Naive thymus-derived CD4-positive, alpha-beta T cell (primary cell): ENCODE measurements around the gene PADI3. TPM values are rescaled to one million over a fixed set of nuclear protein-coding genes. Genes with fewer than 3 reads are reported as not detected.
A peak's percentile ranks its signal among the peaks of the same experiment; 100 is the strongest.

Experiments used
- ATAC-seq: fragments of 150-1000 bp; cut with Tn5 transposase; 2 replicates; pipeline ENCODE4 v1.10.0; 2021; ENCODE audit warnings: mild to moderate bottlenecking, moderate library complexity
- CTCF ChIA-PET: fragments of 350-600 bp; sonication (Branson Sonifier 250); formaldehyde crosslinking; loops from one replicate; lab custom pipeline; 2021; ENCODE audit warnings: antibody characterized with exemption; lab: Charles Lee
- POLR2A ChIA-PET: fragments of 350-600 bp; sonication (Branson Sonifier 250); formaldehyde crosslinking; loops from one replicate; lab custom pipeline; 2021; ENCODE audit warnings: antibody characterized with exemption, inconsistent platforms; lab: Charles Lee
- DNase-seq, 9 donors: peaks; one replicate each; pipeline versions ENCODE4 v3.0.0 to v3.0.0-alpha.2; 2020 to 2022; ENCODE audit warnings: mixed read lengths in 1 of 9
- H3K27ac ChIP-seq: one replicate; pipeline ENCODE4 v1.7.0; 2013; ENCODE audit warnings: mild to moderate bottlenecking, low read depth, low read length, moderate library complexity
- H3K27me3 ChIP-seq, 2 donors: one replicate each; pipeline ENCODE4 v1.7.0; 2013; ENCODE audit warnings: low read length in 2 of 2, mild to moderate bottlenecking in 2 of 2, moderate library complexity in 2 of 2; ENCODE audit not compliant: control insufficient read depth in 2 of 2, insufficient read depth in 2 of 2
- H3K36me3 ChIP-seq, 3 experiments: 1 replicate in 2 of 3; 2 replicates in 1 of 3; pipeline ENCODE4 v1.7.0; 2013; ENCODE audit warnings: low read length in 3 of 3, mild to moderate bottlenecking in 3 of 3, moderate library complexity in 1 of 3; ENCODE audit not compliant: insufficient read depth in 3 of 3, control insufficient read depth in 2 of 3
- H3K4me1 ChIP-seq, 2 donors: one replicate each; pipeline ENCODE4 v1.7.0; 2013; ENCODE audit warnings: low read length in 2 of 2, mild to moderate bottlenecking in 2 of 2, moderate library complexity in 1 of 2; ENCODE audit not compliant: control insufficient read depth in 2 of 2, insufficient read depth in 2 of 2
- H3K4me3 ChIP-seq: 2 replicates; pipeline ENCODE4 v1.7.0; 2013; ENCODE audit warnings: mild to moderate bottlenecking, low read length
- H3K9me3 ChIP-seq, 3 experiments: 1 replicate in 2 of 3; 2 replicates in 1 of 3; pipeline ENCODE4 v1.7.0; 2013; ENCODE audit warnings: low read length in 3 of 3; ENCODE audit not compliant: control insufficient read depth in 2 of 3
- H3K27ac Mint-ChIP-seq, 9 donors: one replicate each; pipeline ENCODE4 v1.8.0; 2020 to 2022; ENCODE audit warnings: mixed read lengths in 9 of 9, mild to moderate bottlenecking in 8 of 9, moderate library complexity in 5 of 9, inconsistent platforms in 2 of 9
- H3K27me3 Mint-ChIP-seq, 5 donors: one replicate each; pipeline ENCODE4 v1.8.0; 2021 to 2022; ENCODE audit warnings: mixed read lengths in 5 of 5, mild to moderate bottlenecking in 1 of 5
- H3K36me3 Mint-ChIP-seq, 5 donors: one replicate each; pipeline ENCODE4 v1.8.0; 2020 to 2022; ENCODE audit warnings: mixed read lengths in 5 of 5, mild to moderate bottlenecking in 3 of 5, inconsistent platforms in 1 of 5
- H3K4me1 Mint-ChIP-seq, 7 donors: one replicate each; pipeline ENCODE4 v1.8.0; 2020 to 2022; ENCODE audit warnings: mixed read lengths in 7 of 7, mild to moderate bottlenecking in 3 of 7, inconsistent platforms in 1 of 7
- H3K4me3 Mint-ChIP-seq, 10 donors: one replicate each; pipeline ENCODE4 v1.8.0; 2020 to 2022; ENCODE audit warnings: mild to moderate bottlenecking in 10 of 10, mixed read lengths in 10 of 10, moderate library complexity in 6 of 10, inconsistent platforms in 2 of 10
- H3K9me3 Mint-ChIP-seq, 11 donors: one replicate each; pipeline ENCODE4 v1.8.0; 2020 to 2022; ENCODE audit warnings: mixed read lengths in 11 of 11, mild to moderate bottlenecking in 4 of 11, inconsistent platforms in 1 of 11, moderate library complexity in 1 of 11
- intact Hi-C, 2 donors: fragments of 100-400 bp; cut with micrococcal nuclease; formaldehyde crosslinking; loops; one replicate each; pipeline ENCODE4 v1.15.1; 2023
- polyA plus RNA-seq, 2 donors: library from polyadenylated mRNA; unstranded; fragments of 300-500 nt; fragmentation: Illumina TruSeq; gene quantifications; one replicate each; pipeline ENCODE4 v1.2.3, GENCODE V29; 2021
- total RNA-seq, 6 experiments: library from RNA in 5 of 6; stranded (reverse) in 5 of 6; gene quantifications; 1 replicate in 5 of 6; 2 replicates in 1 of 6; pipeline ENCODE4 v1.2.3 and lab custom pipeline; 2021 to 2026

The PADI3 gene
- total and polyA plus RNA-seq, 7 experiments from 2014 or later, result not detected

DNA sequence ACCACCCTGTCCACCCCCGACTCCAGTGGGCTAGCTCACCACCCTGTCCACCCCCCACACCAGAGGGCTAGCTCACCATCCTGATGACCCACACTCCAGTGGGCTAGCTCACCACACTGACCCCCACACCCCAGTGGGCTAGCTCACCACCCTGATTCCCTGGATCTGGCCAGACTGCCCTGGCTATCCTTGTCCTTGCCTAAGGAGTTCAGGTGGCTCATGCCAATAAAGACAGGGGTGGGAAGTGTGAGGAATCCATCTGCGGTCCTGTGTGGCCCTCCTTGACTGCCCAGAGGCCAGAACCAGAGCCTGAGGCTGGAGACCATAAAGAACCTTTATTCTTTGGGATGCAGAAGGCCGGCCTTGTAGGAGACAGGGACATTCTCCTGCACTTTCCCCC lies 40.4 kb upstream of the PADI3 start:
- peaks cover 0 to 2% (median 0%) of the 10 kb centered on the region in 11 donors for H3K9me3 Mint-ChIP-seq
- H3K9me3 ChIP-seq, result no peaks in the 10 kb centered on the region
- intact Hi-C loops, result no loop called here
- no peak overlapping the region for H3K27ac Mint-ChIP-seq
- H3K4me3 ChIP-seq, result no peak overlapping the region
- H3K4me1 Mint-ChIP-seq, result peaks cover 35 to 75% (median 51%) of the 10 kb centered on the region in 7 donors
- peaks cover 11 to 58% (median 27%) of the 10 kb centered on the region in 5 donors for H3K27me3 Mint-ChIP-seq
- H3K27me3 ChIP-seq, result peaks cover 0 to 8% of the 10 kb centered on the region in 2 donors
- ChIA-PET POLR2A (no interaction called here), CTCF (no interaction called here)
- no peak for ATAC-seq
- H3K27ac ChIP-seq, result no peak overlapping the region
- DNase-seq, result no peak
- H3K36me3 ChIP-seq, result no peaks in the 10 kb centered on the region
- peaks cover 18 to 23% of the 10 kb centered on the region in 2 donors for H3K4me1 ChIP-seq
- H3K4me3 Mint-ChIP-seq, result no peak overlapping the region
- no peaks in the 10 kb centered on the region for H3K36me3 Mint-ChIP-seq

DNA sequence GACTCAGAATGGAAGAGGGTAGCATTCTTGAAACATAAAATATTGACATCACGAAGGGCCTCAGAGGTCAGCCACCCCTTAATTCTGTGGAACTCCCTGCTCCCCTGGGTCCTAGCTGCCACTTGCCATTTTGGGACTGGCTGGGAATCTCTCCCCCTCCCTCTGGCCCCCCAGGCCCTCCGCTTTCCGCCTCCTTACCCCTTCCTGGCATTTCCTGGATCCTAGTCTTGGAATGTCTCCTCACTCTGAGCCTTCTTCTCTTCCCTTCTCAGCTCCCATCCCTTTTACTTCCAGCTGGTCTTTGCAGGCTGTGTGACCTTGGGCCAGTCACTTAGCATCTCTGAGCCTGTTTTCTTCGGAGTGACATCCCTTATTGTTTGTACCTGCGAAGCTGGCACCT lies 39.5 kb upstream of the PADI3 start:
- Histone ChIP-seq H3K9me3 (no peaks in the 10 kb centered on the region), H3K27ac (no peak overlapping the region), H3K4me3 (no peak overlapping the region), H3K4me1 (peaks cover 21 to 27% of the 10 kb centered on the region in 2 donors), H3K27me3 (peaks cover 0 to 8% of the 10 kb centered on the region in 2 donors), H3K36me3 (no peaks in the 10 kb centered on the region)
- H3K27me3 Mint-ChIP-seq, result peaks cover 17 to 61% (median 27%) of the 10 kb centered on the region in 5 donors
- no peak overlapping the region for H3K4me3 Mint-ChIP-seq
- peaks cover 33 to 75% (median 51%) of the 10 kb centered on the region in 7 donors for H3K4me1 Mint-ChIP-seq
- no peak for DNase-seq
- H3K27ac Mint-ChIP-seq, result peak overlapping the region in 1 of 9 donors; percentile 31
- ChIA-PET CTCF (no interaction called here), POLR2A (no interaction called here)
- peaks cover 0 to 2% (median 0%) of the 10 kb centered on the region in 11 donors for H3K9me3 Mint-ChIP-seq
- intact Hi-C loops, result no loop called here
- no peaks in the 10 kb centered on the region for H3K36me3 Mint-ChIP-seq
- no peak for ATAC-seq

DNA sequence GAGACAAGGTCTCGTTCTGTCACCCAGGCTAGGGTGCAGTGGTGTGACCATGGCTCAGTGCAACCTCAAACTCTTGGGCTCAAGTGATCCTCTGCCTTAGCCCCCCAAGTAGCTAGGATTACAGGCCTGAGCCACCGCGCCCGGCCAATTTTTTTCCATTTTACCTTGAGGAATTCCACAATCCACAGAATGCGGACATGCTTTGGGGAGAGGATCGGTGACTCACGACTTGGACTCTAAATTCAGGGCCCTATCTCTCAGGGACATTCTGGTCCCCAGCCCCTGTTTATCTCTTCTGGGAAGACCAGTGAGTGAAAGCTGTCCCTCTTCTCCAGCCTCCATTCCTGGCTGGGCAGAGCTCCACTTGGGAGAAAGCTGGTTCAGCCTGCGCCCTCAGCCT lies 38.7 kb upstream of the PADI3 start:
- H3K4me1 ChIP-seq, result peaks cover 21 to 27% of the 10 kb centered on the region in 2 donors
- POLR2A ChIA-PET, result no interaction called here
- Mint-ChIP-seq H3K36me3 (no peaks in the 10 kb centered on the region), H3K27ac (no peak overlapping the region), H3K4me1 (peaks cover 32 to 80% (median 54%) of the 10 kb centered on the region in 7 donors), H3K9me3 (peaks cover 0 to 2% (median 0%) of the 10 kb centered on the region in 11 donors), H3K27me3 (peaks cover 16 to 55% (median 27%) of the 10 kb centered on the region in 5 donors), H3K4me3 (no peak overlapping the region)
- DNase-seq, result no peak
- intact Hi-C loops, result no loop called here
- CTCF ChIA-PET, result no interaction called here
- peaks cover 0 to 8% of the 10 kb centered on the region in 2 donors for H3K27me3 ChIP-seq
- no peak for ATAC-seq
- H3K4me3 ChIP-seq, result no peak overlapping the region
- H3K9me3 ChIP-seq, result no peaks in the 10 kb centered on the region
- no peaks in the 10 kb centered on the region for H3K36me3 ChIP-seq
- H3K27ac ChIP-seq, result no peak overlapping the region

DNA sequence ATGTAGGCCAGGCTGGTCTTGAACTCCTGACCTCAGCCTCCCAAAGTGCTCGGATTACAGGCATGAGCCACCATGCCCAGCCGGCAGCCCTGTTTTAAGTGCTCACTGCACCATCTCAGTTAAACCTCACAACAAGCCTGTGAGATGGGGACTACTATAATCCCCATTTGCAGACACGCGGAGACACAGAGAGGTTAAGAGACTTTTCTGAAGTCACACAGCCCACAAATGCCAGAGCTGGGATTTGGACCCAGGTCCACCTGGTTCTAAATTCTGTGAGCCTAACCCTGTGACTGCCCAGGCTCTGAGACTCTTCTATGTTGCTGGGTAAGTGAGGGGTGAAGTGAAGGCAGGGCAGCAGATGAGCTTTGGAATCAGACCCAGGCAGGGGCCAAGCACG lies 37.5 kb upstream of the PADI3 start:
- no peak for DNase-seq
- Mint-ChIP-seq H3K9me3 (peaks cover 0 to 2% (median 0%) of the 10 kb centered on the region in 11 donors), H3K4me3 (peak overlapping the region in 3 of 10 donors; percentile 76 to 87 (median 78)), H3K27ac (no peak overlapping the region), H3K4me1 (peaks cover 32 to 78% (median 50%) of the 10 kb centered on the region in 7 donors), H3K27me3 (peaks cover 10 to 59% (median 31%) of the 10 kb centered on the region in 5 donors), H3K36me3 (no peaks in the 10 kb centered on the region)
- ChIA-PET CTCF (interaction anchor here (0.7 kb wide), 1 partner anchor 28 kb away, joined by 3 read pairs; no protein-coding TSS in a partner anchor), POLR2A (no interaction called here)
- Histone ChIP-seq H3K9me3 (no peaks in the 10 kb centered on the region), H3K27ac (no peak overlapping the region), H3K4me1 (peaks cover 21 to 27% of the 10 kb centered on the region in 2 donors), H3K27me3 (peaks cover 0 to 8% of the 10 kb centered on the region in 2 donors), H3K4me3 (no peak overlapping the region), H3K36me3 (no peaks in the 10 kb centered on the region)
- no peak for ATAC-seq
- intact Hi-C loops, result no loop called here

DNA sequence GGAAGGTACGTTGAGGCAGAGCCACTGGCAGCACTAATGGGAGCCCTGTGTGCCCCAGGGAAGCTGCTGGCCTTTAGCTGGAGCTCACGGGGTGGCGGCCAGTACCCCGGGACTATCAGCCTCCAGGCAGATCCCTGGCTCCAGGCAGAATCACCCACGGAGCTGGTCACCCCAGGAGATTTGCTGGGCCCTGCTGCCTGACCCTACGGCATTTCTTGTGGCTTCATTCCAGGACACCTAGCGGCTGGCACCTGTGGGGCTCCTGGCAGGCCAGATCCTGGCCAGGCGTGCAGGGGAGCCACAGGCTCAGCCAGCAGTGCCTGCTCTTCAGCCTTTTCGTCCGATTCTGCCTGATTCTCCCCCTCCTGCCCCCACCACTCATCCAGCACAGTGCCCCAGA lies 36.9 kb upstream of the PADI3 start:
- H3K36me3 ChIP-seq, result no peaks in the 10 kb centered on the region
- ATAC-seq (no peak), DNase-seq (no peak)
- no peak overlapping the region for H3K4me3 ChIP-seq
- peaks cover 21 to 27% of the 10 kb centered on the region in 2 donors for H3K4me1 ChIP-seq
- POLR2A ChIA-PET, result interaction anchor here (1.2 kb wide), 1 partner anchor 10 kb away, joined by 3 read pairs; no protein-coding TSS in a partner anchor
- Mint-ChIP-seq H3K36me3 (no peaks in the 10 kb centered on the region), H3K9me3 (peaks cover 0 to 2% (median 0%) of the 10 kb centered on the region in 11 donors), H3K27me3 (peaks cover 10 to 59% (median 32%) of the 10 kb centered on the region in 5 donors), H3K4me3 (peak overlapping the region in 9 of 10 donors; percentile 56 to 88 (median 78)), H3K27ac (peak overlapping the region in 3 of 9 donors; percentile 0 to 20 (median 14)), H3K4me1 (peaks cover 32 to 77% (median 48%) of the 10 kb centered on the region in 7 donors)
- intact Hi-C loops, result no loop called here
- H3K27ac ChIP-seq, result no peak overlapping the region
- CTCF ChIA-PET, result interaction anchor here (0.7 to 1.8 kb wide), 2 partner anchors 25 to 29 kb away, joined by 3 to 4 read pairs; no protein-coding TSS in a partner anchor
- peaks cover 0 to 8% of the 10 kb centered on the region in 2 donors for H3K27me3 ChIP-seq
- no peaks in the 10 kb centered on the region for H3K9me3 ChIP-seq

DNA sequence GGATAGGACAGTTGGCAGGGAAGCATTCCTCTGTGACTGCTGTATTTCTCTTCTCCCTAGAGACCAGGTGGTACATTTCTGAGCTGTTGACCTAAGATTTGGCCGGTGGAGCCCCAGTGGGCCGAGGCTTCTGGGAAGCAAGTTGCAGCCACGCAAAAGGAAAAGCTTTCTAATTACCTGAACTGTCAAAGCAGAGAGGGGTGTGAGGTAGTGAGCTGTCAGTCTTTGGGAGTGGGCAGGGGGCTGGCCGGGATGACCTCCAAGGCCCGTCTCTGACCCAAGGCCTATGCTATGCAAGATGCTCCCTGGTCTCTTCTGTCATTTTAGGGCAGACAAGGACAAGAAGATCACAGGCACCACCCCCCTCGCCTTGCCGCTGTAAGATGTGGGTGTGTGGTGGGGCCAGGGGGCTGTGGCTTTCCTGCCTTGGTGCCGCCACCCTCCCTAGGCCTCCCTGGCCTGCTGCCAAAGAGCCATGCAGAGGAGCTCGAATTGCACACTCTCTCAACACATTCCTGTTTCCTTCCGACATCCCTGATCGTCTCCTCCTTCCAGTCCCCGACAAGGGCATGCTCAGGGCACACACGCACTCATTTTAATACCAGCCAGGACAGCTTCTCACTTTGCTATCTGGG lies 36.3 kb upstream of the PADI3 start:
- Mint-ChIP-seq H3K4me1 (peaks cover 28 to 72% (median 42%) of the 10 kb centered on the region in 7 donors), H3K4me3 (peak overlapping the region; percentile 56 to 88 (median 77)), H3K27ac (peak overlapping the region in 6 of 9 donors; percentile 0 to 79 (median 12)), H3K27me3 (peaks cover 10 to 54% (median 32%) of the 10 kb centered on the region in 5 donors), H3K36me3 (no peaks in the 10 kb centered on the region), H3K9me3 (peaks cover 0 to 2% (median 0%) of the 10 kb centered on the region in 11 donors)
- H3K4me1 ChIP-seq, result peaks cover 21 to 27% of the 10 kb centered on the region in 2 donors
- H3K4me3 ChIP-seq, result peak overlapping the region; percentile 34
- no peak overlapping the region for H3K27ac ChIP-seq
- ChIA-PET CTCF (interaction anchor here (0.8 to 1.8 kb wide), 2 partner anchors 24 to 1127 kb away, joined by 3 to 4 read pairs; no protein-coding TSS in a partner anchor), POLR2A (interaction anchor here (0.9 to 1.2 kb wide), 2 partner anchors 11 to 28 kb away, joined by 3 read pairs; no protein-coding TSS in a partner anchor)
- ATAC-seq (peak; percentile 80), DNase-seq (peak; percentile 47 to 85 (median 72))
- intact Hi-C loops, result no loop called here
- no peaks in the 10 kb centered on the region for H3K9me3 ChIP-seq
- peaks cover 0 to 8% of the 10 kb centered on the region in 2 donors for H3K27me3 ChIP-seq
- H3K36me3 ChIP-seq, result no peaks in the 10 kb centered on the region
